Stimulated activated CD4-positive, alpha-beta T cell treated with anti-CD3 and anti-CD28 coated beads, Interleukin-2, amount 100 ng/mL, for 48 hours (primary cell): ENCODE data around the gene XXYLT1.
"Not testable (repeated sequence)": the region's sequence is repeated elsewhere in the genome, so short reads cannot be mapped to it uniquely, and the experiment has no call there.

Experiments
- DNase-seq, 2 donors: peaks; one replicate each; pipeline ENCODE4 v3.0.0-alpha.2; 2020

XXYLT1 gene

DNA sequence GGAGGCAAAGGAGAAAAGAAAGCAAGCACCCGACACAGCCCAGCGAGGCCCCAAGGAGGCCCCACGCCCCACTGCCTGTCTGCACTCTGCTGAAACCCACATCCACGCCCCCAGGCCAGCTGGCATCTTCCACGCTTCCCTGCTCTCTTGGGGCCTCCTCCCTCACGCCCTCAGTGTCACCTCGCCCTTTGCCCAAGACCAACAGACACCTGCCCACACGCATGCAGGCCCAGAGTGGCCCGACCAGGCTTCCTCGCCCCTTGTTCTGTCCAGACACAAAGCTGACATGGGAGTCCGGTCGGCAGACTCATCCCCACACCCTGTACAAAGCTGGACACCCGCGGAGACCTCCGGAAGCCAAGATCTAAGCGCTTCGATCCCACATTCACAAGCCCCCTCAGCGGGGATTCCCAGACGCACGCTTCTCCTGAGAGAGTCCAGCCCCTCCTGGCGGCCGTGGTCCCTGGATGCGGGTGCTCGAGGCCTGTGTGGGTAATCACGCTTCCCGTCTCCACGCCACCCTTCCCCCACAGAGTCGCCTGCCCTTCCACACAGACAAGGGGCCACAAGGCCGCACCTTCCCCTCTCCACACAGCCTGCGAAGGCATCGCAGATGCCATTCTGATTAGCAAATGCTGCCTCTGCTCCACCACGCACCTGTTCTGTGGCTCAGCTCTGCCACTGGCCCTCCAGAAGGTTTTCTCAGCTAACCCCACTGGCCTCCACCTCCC, 176.6 kb downstream of the XXYLT1 start:
- DNase-seq: no peak

- DNase-seq: no peak
Observed at GRCh38 chr3:195093731-195094130, 177.2 kb downstream of the XXYLT1 start.

DNA sequence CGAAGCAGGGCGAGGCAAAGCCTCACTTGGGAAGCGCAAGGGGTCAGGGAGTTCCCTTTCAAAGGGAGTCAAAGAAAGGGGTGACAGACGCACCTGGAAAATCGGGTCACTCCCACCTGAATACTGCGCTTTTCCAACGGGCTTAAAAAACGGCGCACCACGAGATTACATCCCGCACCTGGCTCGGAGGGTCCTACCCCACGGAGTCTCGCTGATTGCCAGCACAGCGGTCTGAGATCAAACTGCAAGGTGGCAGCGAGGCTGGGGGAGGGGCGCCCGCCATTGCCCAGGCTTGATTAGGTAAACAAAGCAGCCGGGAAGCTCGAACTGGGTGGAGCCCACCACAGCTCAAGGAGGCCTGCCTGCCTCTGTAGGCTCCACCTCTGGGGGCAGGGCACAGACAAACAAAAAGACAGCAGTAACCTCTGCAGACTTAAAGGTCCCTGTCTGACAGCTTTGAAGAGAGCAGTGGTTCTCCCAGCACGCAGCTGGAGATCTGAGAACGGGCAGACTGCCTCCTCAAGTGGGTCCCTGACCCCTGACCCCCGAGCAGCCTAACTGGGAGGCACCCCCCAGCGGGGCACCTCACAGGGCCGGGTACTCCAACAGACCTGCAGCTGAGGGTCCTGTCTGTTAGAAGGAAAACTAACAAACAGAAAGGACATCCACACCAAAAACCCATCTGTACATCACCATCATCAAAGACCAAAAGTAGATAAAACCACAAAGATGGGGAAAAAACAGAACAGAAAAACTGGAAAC, 182.9 kb downstream of the XXYLT1 start:
- DNase-seq: not testable (repeated sequence)

GRCh38 chr3:195087328-195087727, 183.6 kb downstream of the XXYLT1 start:
- no peak for DNase-seq

DNA sequence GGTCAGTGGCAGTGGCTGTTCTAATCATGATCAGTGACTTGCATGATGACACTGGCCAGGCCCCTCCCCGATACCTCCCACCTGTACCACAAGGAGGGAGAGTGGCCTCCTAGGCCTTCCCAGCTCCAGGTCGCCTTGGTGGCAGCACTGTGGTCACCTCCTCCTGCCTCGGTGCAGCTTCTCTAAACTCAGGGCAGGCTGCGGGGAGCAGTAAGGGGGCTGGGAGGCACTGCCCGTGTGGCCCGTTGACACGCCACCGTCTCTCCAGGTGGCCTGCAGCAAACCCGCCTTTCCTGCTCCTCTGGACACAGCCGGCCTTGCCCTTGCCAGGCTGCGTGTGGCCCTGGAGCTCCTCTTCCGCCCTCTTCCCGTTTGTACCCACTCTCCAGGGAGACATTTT, 184.1 kb downstream of the XXYLT1 start:
- no peak for DNase-seq

- no peak for DNase-seq
Observed at GRCh38 chr3:195086341-195086740, 184.6 kb downstream of the XXYLT1 start.

GRCh38 chr3:195085356-195086130, 185.4 kb downstream of the XXYLT1 start:
- no peak for DNase-seq

GRCh38 chr3:195084746-195085145, 186.2 kb downstream of the XXYLT1 start:
- DNase-seq: no peak

GRCh38 chr3:195083659-195084058, 187.3 kb downstream of the XXYLT1 start:
- DNase-seq: no peak

DNA sequence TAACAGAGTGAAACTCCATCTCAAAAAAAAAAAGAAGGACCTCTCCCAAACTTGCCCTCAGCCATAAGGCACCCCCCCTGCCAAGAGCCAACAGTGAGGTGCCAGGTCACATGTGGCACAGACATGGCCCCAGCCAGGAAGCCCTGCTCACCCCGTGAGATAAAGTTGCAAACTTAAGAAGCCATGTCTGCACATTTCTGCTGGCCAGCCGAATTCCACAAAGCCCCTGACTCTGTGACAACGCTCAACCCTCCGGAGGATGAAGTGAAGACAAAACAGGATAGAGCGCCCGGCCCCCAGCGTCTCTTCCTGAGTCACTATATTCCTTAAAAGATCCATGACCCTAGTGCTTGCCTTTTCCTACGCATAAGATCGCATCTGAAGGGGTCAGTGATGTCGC, 188.1 kb downstream of the XXYLT1 start:
- no peak for DNase-seq

DNA sequence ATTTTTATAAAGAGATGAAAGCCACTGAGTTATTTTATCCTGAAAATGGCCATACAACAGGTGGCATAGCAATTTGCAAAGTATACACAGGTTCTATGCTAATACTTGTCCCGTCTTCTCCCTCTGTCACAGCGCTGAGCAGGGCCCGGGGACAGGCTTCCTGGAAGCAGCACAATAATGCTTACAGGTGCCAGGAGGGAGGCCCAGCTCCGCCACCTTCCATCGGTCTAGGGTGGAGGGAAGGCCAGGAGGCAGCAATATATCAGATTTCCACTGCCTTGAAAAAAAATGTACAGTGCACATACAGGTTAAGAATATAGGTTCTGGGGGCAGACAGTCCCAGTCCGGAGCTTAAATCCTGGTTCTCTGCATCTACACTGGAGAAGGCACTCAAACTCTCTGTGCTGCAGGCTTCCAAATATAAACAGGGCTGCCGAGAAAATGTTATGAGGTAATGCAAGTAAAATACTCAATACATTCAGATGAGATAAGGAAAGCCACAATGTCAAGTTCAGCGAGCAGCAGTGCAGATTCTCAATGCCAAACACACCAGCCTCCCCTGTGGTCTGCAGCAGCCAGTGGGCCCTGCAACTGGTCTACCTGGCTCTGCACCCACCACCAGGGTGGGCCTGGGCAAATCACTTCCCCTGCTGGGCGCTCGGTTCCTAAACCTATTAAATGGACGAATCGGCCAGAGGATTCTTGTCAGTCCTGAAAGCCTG, 189.6 kb downstream of the XXYLT1 start:
- DNase-seq: no peak

DNA sequence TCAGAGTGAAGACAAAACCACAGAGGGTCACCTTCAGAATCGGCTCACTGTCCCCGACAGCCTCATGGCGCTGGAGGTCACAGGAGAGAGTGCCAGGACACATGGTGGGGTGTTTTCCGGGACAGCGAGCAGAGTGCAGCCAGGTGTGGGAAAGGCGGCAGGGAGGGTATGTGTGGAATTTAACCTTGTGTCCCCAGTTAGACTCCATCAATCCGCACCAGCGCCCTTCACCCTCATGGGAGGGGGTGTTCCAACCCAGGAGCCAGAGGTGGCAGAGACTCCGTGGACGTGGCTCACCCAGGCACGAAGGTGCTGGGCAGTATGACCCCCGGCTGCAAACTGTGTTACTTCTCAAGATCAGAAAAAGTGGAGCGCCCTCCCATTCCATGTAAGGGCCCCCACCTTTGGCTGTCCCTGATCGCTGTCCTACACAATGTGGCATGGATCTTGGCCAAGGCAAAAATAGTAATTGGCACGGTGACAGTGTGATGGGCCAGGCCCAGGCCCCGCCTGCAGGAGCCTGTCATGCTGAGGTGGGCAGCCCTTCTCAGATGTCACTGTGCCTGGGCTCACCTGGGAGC, 190.3 kb downstream of the XXYLT1 start:
- DNase-seq: no peak

GRCh38 chr3:195080125-195080524, 190.8 kb downstream of the XXYLT1 start:
- no peak for DNase-seq

DNA sequence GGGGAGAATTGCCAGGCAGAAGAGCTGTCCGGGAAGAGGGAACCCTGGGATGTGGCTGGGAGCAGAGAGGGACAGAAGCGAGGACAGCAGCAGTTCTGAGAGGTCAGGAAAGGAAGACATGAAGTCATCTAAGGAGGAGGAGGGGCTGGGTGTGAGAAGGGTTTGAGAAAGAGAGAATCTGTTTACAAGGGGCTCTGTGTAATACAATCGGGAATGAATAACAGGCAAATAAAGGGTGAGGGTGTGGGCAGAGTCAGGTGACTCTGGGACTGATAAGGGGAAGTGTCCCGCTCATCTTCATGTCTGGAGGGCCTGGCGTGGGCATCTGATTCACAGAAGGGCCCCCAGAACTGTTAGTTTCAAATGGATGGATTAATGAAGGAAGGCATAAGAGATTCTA, 191.3 kb downstream of the XXYLT1 start:
- DNase-seq: no peak

- no peak for DNase-seq
Observed at GRCh38 chr3:195078891-195079440, 192.0 kb downstream of the XXYLT1 start.

- no peak for DNase-seq
Observed at GRCh38 chr3:195077611-195078540, 193.1 kb downstream of the XXYLT1 start.

- no peak for DNase-seq
Observed at GRCh38 chr3:195076981-195077610, 193.9 kb downstream of the XXYLT1 start.

DNA sequence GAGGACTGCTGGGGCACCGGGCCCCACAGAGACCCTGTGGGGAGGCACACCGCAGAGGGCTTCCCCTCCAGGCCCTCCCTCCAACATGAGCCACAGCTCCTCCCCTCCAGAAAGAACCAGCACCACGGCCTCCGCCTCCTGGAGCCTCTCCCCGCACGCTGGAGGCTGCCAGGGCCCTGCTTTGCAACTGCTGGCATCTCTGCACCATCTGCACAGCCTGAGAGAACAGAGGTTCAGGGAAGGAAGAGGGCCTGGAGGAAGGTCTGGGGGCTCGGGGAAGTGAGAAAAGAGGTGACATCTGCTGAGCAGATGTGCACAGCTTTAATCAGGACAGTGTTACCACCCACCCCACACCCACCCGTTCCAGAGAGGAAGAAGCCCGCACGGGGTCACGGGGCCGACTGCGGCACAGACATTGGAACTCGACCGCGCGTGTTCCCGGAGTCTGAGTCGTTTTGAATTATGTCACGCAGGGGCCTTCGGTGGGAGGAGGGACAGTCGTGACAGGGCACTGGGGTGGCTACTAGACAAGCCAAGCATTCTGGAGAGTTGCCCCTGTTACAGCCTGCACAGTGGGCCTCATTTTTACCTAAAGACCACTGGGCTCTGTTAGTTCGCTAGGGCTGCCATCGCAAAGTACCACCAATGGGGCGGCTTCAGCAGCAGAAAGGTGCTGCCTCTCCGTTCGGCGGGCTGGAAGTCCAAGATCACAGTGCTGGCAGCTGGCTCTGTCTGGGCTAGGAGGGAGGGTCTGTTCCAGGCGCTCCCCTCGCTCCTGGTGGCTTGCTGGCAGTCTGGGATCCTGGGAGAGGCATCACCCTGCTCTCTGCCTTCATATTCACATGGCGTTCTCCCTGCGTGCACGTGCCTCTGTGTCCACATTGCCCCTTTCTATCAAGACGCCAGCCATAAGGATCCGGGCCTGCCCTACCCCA, 194.8 kb downstream of the XXYLT1 start:
- DNase-seq: no peak

DNA sequence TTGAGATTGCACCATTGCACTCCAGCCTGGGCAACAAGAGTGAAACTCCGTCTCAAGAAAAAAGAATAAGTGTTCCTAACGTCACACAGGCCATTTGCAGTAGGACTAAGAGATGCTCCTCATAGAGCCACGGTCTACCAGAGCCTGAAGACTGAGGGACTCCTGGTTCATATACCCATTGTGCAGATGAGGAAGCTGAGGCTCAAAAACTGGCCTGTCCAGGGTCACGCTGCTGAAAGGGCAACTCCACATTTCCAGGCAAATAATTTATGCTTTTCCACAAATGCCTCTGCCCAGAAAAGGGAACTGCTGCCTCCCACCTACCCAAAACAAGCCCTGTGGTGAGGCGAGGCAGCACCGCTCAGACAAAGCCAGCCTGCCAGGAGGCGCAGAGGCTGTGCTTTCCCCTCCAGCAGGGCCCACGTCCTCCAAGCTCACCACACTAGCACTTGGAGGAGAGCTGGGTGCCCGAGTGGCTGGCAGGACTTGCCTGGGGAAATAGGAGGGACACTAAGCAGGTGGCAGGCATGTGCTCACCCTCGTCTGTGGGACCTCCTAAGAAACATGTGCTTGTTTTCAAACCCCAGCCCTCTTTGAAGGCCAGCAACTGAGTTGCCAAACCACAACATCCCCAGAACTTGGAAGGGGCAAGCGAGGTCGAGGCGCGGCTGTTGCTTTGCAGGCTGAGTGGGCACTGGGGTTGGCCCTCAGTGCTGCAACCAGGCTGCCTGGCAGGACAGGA, 195.6 kb downstream of the XXYLT1 start:
- DNase-seq: no peak
